ENCODE results near the gene PTPN14.

Gene PTPN14

GRCh38 chr1:214364786-214365295 is 186.6 kb downstream of the PTPN14 start:
- no peak for DNase-seq
- in situ Hi-C loops (cut with MboI; ENCODE audit: low pct_unique_long_range_greater_than_20kb, low sequenced_read_pairs) = no loop called here

- in situ Hi-C loops (cut with MboI; ENCODE audit: low pct_unique_long_range_greater_than_20kb, low sequenced_read_pairs) = no loop called here
- DNase-seq = no peak
Observed at GRCh38 chr1:214364386-214364785, 187.0 kb downstream of the PTPN14 start.

GRCh38 chr1:214363386-214363785 is 188.0 kb downstream of the PTPN14 start:
- in situ Hi-C loops (cut with MboI; ENCODE audit: low pct_unique_long_range_greater_than_20kb, low sequenced_read_pairs) = no loop called here
- DNase-seq = no peak

GRCh38 chr1:214362188-214362882 is 189.1 kb downstream of the PTPN14 start:
- DNase-seq = peak; percentile 93
- in situ Hi-C loops (cut with MboI; ENCODE audit: low pct_unique_long_range_greater_than_20kb, low sequenced_read_pairs) = no loop called here

GRCh38 chr1:214361636-214362035 is 189.8 kb downstream of the PTPN14 start:
- in situ Hi-C loops (cut with MboI; ENCODE audit: low pct_unique_long_range_greater_than_20kb, low sequenced_read_pairs) = no loop called here
- no peak for DNase-seq

- DNase-seq = peak; percentile 55
- in situ Hi-C loops (cut with MboI; ENCODE audit: low pct_unique_long_range_greater_than_20kb, low sequenced_read_pairs) = no loop called here
Observed at GRCh38 chr1:214360525-214361164, 190.8 kb downstream of the PTPN14 start.

GRCh38 chr1:214360116-214360515 is 191.3 kb downstream of the PTPN14 start:
- in situ Hi-C loops (cut with MboI; ENCODE audit: low pct_unique_long_range_greater_than_20kb, low sequenced_read_pairs) = no loop called here

GRCh38 chr1:214354440-214355148 is 196.8 kb downstream of the PTPN14 start:
- no peak for DNase-seq
- in situ Hi-C loops (cut with MboI; ENCODE audit: low pct_unique_long_range_greater_than_20kb, low sequenced_read_pairs) = no loop called here

More at GRCh38 chr1:214360116-214360515, 191.3 kb downstream of the PTPN14 start:
- DNase-seq = no peak

GRCh38 chr1:214352838-214353237 is 198.6 kb downstream of the PTPN14 start:
- no peak for DNase-seq
- in situ Hi-C loops (cut with MboI; ENCODE audit: low pct_unique_long_range_greater_than_20kb, low sequenced_read_pairs) = no loop called here

GRCh38 chr1:214351551-214352277 is 199.7 kb downstream of the PTPN14 start:
- in situ Hi-C loops (cut with MboI; ENCODE audit: low pct_unique_long_range_greater_than_20kb, low sequenced_read_pairs) = no loop called here
- no peak for DNase-seq

GRCh38 chr1:214349781-214350180 is 201.6 kb downstream of the PTPN14 start:
- in situ Hi-C loops (cut with MboI; ENCODE audit: low pct_unique_long_range_greater_than_20kb, low sequenced_read_pairs) = loop anchor here (25.0 kb wide), 1 partner anchor 238 kb away; no protein-coding TSS in a partner anchor
- no peak for DNase-seq

GRCh38 chr1:214349008-214349407 is 202.4 kb downstream of the PTPN14 start:
- in situ Hi-C loops (cut with MboI; ENCODE audit: low pct_unique_long_range_greater_than_20kb, low sequenced_read_pairs) = loop anchor here (25.0 kb wide), 1 partner anchor 238 kb away; no protein-coding TSS in a partner anchor
- no peak for DNase-seq

GRCh38 chr1:214344897-214345296 is 206.5 kb downstream of the PTPN14 start:
- in situ Hi-C loops (cut with MboI; ENCODE audit: low pct_unique_long_range_greater_than_20kb, low sequenced_read_pairs) = loop anchor here (25.0 kb wide), 1 partner anchor 242 kb away; no protein-coding TSS in a partner anchor
- no peak for DNase-seq

GRCh38 chr1:214342525-214342924 is 208.9 kb downstream of the PTPN14 start:
- in situ Hi-C loops (cut with MboI; ENCODE audit: low pct_unique_long_range_greater_than_20kb, low sequenced_read_pairs) = loop anchor here (25.0 kb wide), 1 partner anchor 245 kb away; no protein-coding TSS in a partner anchor
- DNase-seq = no peak

GRCh38 chr1:214341932-214342331 is 209.5 kb downstream of the PTPN14 start:
- no peak for DNase-seq
- in situ Hi-C loops (cut with MboI; ENCODE audit: low pct_unique_long_range_greater_than_20kb, low sequenced_read_pairs) = loop anchor here (25.0 kb wide), 1 partner anchor 245 kb away; no protein-coding TSS in a partner anchor

- DNase-seq = no peak
Observed at GRCh38 chr1:214341459-214341858, 209.9 kb downstream of the PTPN14 start.

GRCh38 chr1:214338212-214338611 is 213.2 kb downstream of the PTPN14 start:
- no peak for DNase-seq
- in situ Hi-C loops (cut with MboI; ENCODE audit: low pct_unique_long_range_greater_than_20kb, low sequenced_read_pairs) = loop anchor here (10.0 to 25.0 kb wide), 2 partner anchors 123 to 249 kb away; no protein-coding TSS in a partner anchor

More at GRCh38 chr1:214341459-214341858, 209.9 kb downstream of the PTPN14 start:
- in situ Hi-C loops (cut with MboI; ENCODE audit: low pct_unique_long_range_greater_than_20kb, low sequenced_read_pairs) = loop anchor here (25.0 kb wide), 1 partner anchor 246 kb away; no protein-coding TSS in a partner anchor

GRCh38 chr1:214337511-214337910 is 213.9 kb downstream of the PTPN14 start:
- no peak for DNase-seq
- in situ Hi-C loops (cut with MboI; ENCODE audit: low pct_unique_long_range_greater_than_20kb, low sequenced_read_pairs) = loop anchor here (10.0 to 25.0 kb wide), 2 partner anchors 123 to 250 kb away; no protein-coding TSS in a partner anchor

GRCh38 chr1:214337015-214337414 is 214.4 kb downstream of the PTPN14 start:
- DNase-seq = no peak
- in situ Hi-C loops (cut with MboI; ENCODE audit: low pct_unique_long_range_greater_than_20kb, low sequenced_read_pairs) = loop anchor here (10.0 to 25.0 kb wide), 2 partner anchors 122 to 250 kb away; no protein-coding TSS in a partner anchor

Measured in KBM-7 (cell line).